IMR-90 (cell line): ENCODE measurements around the gene KRT76. TPM values are rescaled to one million over a fixed set of nuclear protein-coding genes. Genes with fewer than 3 reads are reported as not detected.

Source experiments
- ATAC-seq: fragments of 200-7000 bp; cut with Tn5 transposase; 2 replicates; pipeline ENCODE4 v1.9.1; 2020; ENCODE audit warnings: low read depth, mild to moderate bottlenecking, moderate library complexity
- BruUV-seq: library from RNA; stranded (reverse); fragments of 400-500 nt; replicated peaks from 2 replicates; lab custom pipeline; 2021; lab: Mats Ljungman, UMichigan
- CTCF ChIA-PET: fragments of 300-600 bp; formaldehyde crosslinking; extraction: SDS; loops from one replicate; lab custom pipeline; 2021; ENCODE audit warnings: antibody characterized with exemption; lab: Yijun Ruan, JAX
- POLR2A ChIA-PET: fragments of 300-600 bp; sonication (Branson Sonifier 250); formaldehyde crosslinking; loops from one replicate; lab custom pipeline; 2022; ENCODE audit warnings: antibody characterized with exemption; ENCODE audit not compliant: unreplicated experiment; lab: Charles Lee
- DNase-seq: peaks from one replicate; pipeline ENCODE4 v3.0.0; 2013
- H2AFZ ChIP-seq: replicated peaks from 2 replicates; pipeline ENCODE3; 2013; ENCODE audit warnings: low read length, mild to moderate bottlenecking; ENCODE audit not compliant: poor library complexity
- H2AK5ac ChIP-seq: 2 replicates; pipeline ENCODE4 v1.6.1; 2013; ENCODE audit warnings: low read depth, low read length, inconsistent platforms
- H2AK9ac ChIP-seq: replicated peaks from 2 replicates; pipeline ENCODE3; 2013; ENCODE audit warnings: mild to moderate bottlenecking, low read depth, low read length, moderate library complexity; ENCODE audit not compliant: poor library complexity
- H2BK120ac ChIP-seq: 2 replicates; pipeline ENCODE4 v1.6.1; 2013; ENCODE audit warnings: low read depth, low read length, inconsistent platforms
- H2BK15ac ChIP-seq: 3 replicates; pipeline ENCODE4 v1.6.1; 2013; ENCODE audit warnings: low read depth, low read length, inconsistent platforms
- H2BK20ac ChIP-seq: 2 replicates; pipeline ENCODE4 v1.6.1; 2013; ENCODE audit warnings: low read depth, mild to moderate bottlenecking, inconsistent platforms, low read length, moderate library complexity
- H2BK5ac ChIP-seq: 2 replicates; pipeline ENCODE4 v1.6.1; 2013; ENCODE audit warnings: mild to moderate bottlenecking, low read depth, low read length, inconsistent platforms; ENCODE audit not compliant: poor library complexity, severe bottlenecking
- H3K14ac ChIP-seq: replicated peaks from 2 replicates; pipeline ENCODE4 v1.6.1; 2013; ENCODE audit warnings: low read depth, low read length, inconsistent platforms
- H3K18ac ChIP-seq: 2 replicates; pipeline ENCODE4 v1.6.1; 2013; ENCODE audit warnings: low read depth, low read length, control low read depth
- H3K23ac ChIP-seq: 2 replicates; pipeline ENCODE4 v1.6.1; 2013; ENCODE audit warnings: low read depth, low read length, inconsistent platforms
- H3K27ac ChIP-seq: 2 replicates; pipeline ENCODE4 v1.5.1; 2013; ENCODE audit warnings: mild to moderate bottlenecking, control low read depth, low read length; ENCODE audit not compliant: insufficient read depth
- H3K27me3 ChIP-seq: 2 replicates; pipeline ENCODE4 v1.6.1; 2013; ENCODE audit warnings: low read length; ENCODE audit not compliant: control insufficient read depth, insufficient read depth
- H3K36me3 ChIP-seq: 2 replicates; pipeline ENCODE4 v1.6.1; 2013; ENCODE audit warnings: low read length, mixed read lengths; ENCODE audit not compliant: control insufficient read depth, insufficient read depth
- H3K4ac ChIP-seq: 2 replicates; pipeline ENCODE4 v1.6.1; 2013; ENCODE audit warnings: low read depth, low read length, inconsistent platforms
- H3K4me1 ChIP-seq: 2 replicates; pipeline ENCODE4 v1.6.1; 2013; ENCODE audit warnings: low read length, mixed read lengths; ENCODE audit not compliant: control insufficient read depth, insufficient read depth
- H3K4me2 ChIP-seq: 2 replicates; pipeline ENCODE4 v1.6.1; 2013; ENCODE audit warnings: low read depth, mild to moderate bottlenecking, control low read depth, low read length, moderate library complexity
- H3K4me3 ChIP-seq: 2 replicates; pipeline ENCODE4 v1.5.1; 2013; ENCODE audit warnings: low read depth, mild to moderate bottlenecking, control low read depth, low read length, moderate library complexity; ENCODE audit not compliant: insufficient read depth
- H3K56ac ChIP-seq: 2 replicates; pipeline ENCODE4 v1.6.1; 2013; ENCODE audit warnings: low read length, inconsistent platforms; ENCODE audit not compliant: insufficient read depth; ENCODE audit errors: extremely low read depth
- H3K79me1 ChIP-seq, 2 experiments: 2 replicates each; pipeline ENCODE4 v1.6.1; 2013; ENCODE audit warnings: low read length in 2 of 2, inconsistent platforms in 1 of 2, low read depth in 1 of 2
- H3K9ac ChIP-seq: 2 replicates; pipeline ENCODE4 v1.6.1; 2013; ENCODE audit warnings: low read depth, low read length, control low read depth
- H3K9me1 ChIP-seq: 2 replicates; pipeline ENCODE4 v1.6.1; 2013; ENCODE audit warnings: low read length, inconsistent platforms; ENCODE audit not compliant: insufficient read depth
- H3K9me3 ChIP-seq: 2 replicates; pipeline ENCODE4 v1.6.1; 2013; ENCODE audit warnings: low read length; ENCODE audit not compliant: control insufficient read depth, insufficient read depth
- H4K20me1 ChIP-seq: 2 replicates; pipeline ENCODE4 v1.6.1; 2013; ENCODE audit warnings: low read length, inconsistent platforms; ENCODE audit not compliant: insufficient read depth
- H4K5ac ChIP-seq: 2 replicates; pipeline ENCODE4 v1.6.1; 2013; ENCODE audit warnings: mild to moderate bottlenecking, low read depth, low read length, control low read depth
- H4K8ac ChIP-seq, 2 experiments: 2 replicates each; pipeline ENCODE4 v1.6.1; 2013; ENCODE audit warnings: low read depth in 2 of 2, low read length in 2 of 2, control low read depth in 1 of 2, inconsistent platforms in 1 of 2
- H4K91ac ChIP-seq: 2 replicates; pipeline ENCODE4 v1.6.1; 2013; ENCODE audit warnings: low read depth, low read length, inconsistent platforms; ENCODE audit not compliant: insufficient read depth
- CEBPB ChIP-seq: IDR thresholded peaks from 2 replicates; pipeline ENCODE4 v1.6.1; 2012; ENCODE audit warnings: low read depth, low read length, improper control_type of control experiment
- CHD1 ChIP-seq: IDR thresholded peaks from 2 replicates; pipeline ENCODE4 v1.6.1; 2012; ENCODE audit warnings: low read depth, low read length, improper control_type of control experiment
- MAFK ChIP-seq: IDR thresholded peaks from 2 replicates; pipeline ENCODE4 v1.6.1; 2012; ENCODE audit warnings: low read depth, low read length, improper control_type of control experiment
- MAZ ChIP-seq: IDR thresholded peaks from 2 replicates; pipeline ENCODE4 v1.6.1; 2012; ENCODE audit warnings: low read depth, mild to moderate bottlenecking, low read length, improper control_type of control experiment, moderate library complexity, borderline replicate concordance
- NFE2L2 ChIP-seq: fragments of 150-350 bp; IDR thresholded peaks from 2 replicates; pipeline ENCODE4 v1.6.1; 2016; ENCODE audit warnings: low read depth, mild to moderate bottlenecking, low read length
- RAD21 ChIP-seq: IDR thresholded peaks from 2 replicates; pipeline ENCODE4 v1.6.1; 2012; ENCODE audit warnings: low read length, improper control_type of control experiment
- RCOR1 ChIP-seq: IDR thresholded peaks from 2 replicates; pipeline ENCODE4 v1.6.1; 2012; ENCODE audit warnings: mild to moderate bottlenecking, low read length, improper control_type of control experiment; ENCODE audit not compliant: insufficient replicate concordance
- RFX5 ChIP-seq: IDR thresholded peaks from 2 replicates; pipeline ENCODE4 v1.8.0; 2012; ENCODE audit warnings: low read depth, mild to moderate bottlenecking, low read length, moderate library complexity
- SMC3 ChIP-seq: fragments of 150-350 bp; IDR thresholded peaks from 2 replicates; pipeline ENCODE4 v1.6.1; 2016; ENCODE audit warnings: low read depth, mild to moderate bottlenecking, antibody characterized with exemption, low read length, moderate library complexity
- dilution Hi-C: fragments of 300-500 bp; cut with HindIII; formaldehyde crosslinking; loops from one replicate; pipeline ENCODE4 v1.14.3; 2018; ENCODE audit warnings: low sequenced_read_pairs; ENCODE audit not compliant: unreplicated experiment
- in situ Hi-C: fragments of 300-500 bp; cut with MboI; formaldehyde crosslinking; loops from 3 replicates; pipeline ENCODE4 v1.14.3; 2019; ENCODE audit warnings: low sequenced_read_pairs, inconsistent platforms, mixed read lengths
- intact Hi-C: fragments of 100-400 bp; cut with micrococcal nuclease; formaldehyde crosslinking; loops from 2 replicates; pipeline ENCODE4 v1.10.0; 2022
- polyA plus RNA-seq, 3 experiments: library from polyadenylated mRNA; depleted of rRNA; stranded (reverse); fragments of >200 nt; gene quantifications; 2 replicates each; pipeline ENCODE4 v1.2.3, GENCODE V29; 2012; ENCODE audit warnings: low replicate concordance in 1 of 3
- total RNA-seq: library from RNA; depleted of rRNA; stranded (reverse); fragments of >200 nt; gene quantifications from 2 replicates; pipeline ENCODE4 v1.2.3, GENCODE V29; 2012

The KRT76 gene
- total and polyA plus RNA-seq, 2 of the 4 experiments (the other 2 are of a cell fraction): not detected

DNA sequence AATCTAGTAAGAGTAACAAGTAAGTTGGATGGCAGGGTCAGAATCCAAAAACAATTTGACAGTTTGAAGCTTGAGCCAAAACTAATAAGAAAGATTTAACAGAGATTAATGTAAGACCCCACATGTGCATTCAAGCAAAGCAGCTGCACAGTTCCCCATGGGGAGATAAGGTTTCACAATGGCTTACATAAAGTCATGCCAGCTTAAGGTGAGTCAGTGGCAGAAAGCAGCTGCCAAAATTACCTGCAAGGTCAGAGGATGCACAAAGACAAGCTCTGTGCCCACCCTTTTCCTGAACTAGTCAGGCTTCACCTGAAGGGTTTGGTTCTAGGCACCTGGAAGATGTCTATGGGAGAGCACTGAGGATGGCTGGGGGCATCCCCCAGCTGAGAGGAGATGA, 37.2 kb downstream of the KRT76 start:
- intact Hi-C loops (no loop called here), dilution Hi-C loops (no loop called here), in situ Hi-C loops (no loop called here)
- no peak for DNase-seq
- H3K4me3 ChIP-seq: no peak overlapping the region
- no peak overlapping the region for H3K18ac ChIP-seq
- H2BK20ac ChIP-seq: no peak overlapping the region
- H3K36me3 ChIP-seq: no peaks in the 10 kb centered on the region
- ATAC-seq: no peak
- no peak overlapping the region for H4K5ac ChIP-seq
- H3K9ac ChIP-seq: no peak overlapping the region
- no peaks in the 10 kb centered on the region for H3K9me3 ChIP-seq
- H2AFZ ChIP-seq: no peak overlapping the region
- no peak overlapping the region for H2BK120ac ChIP-seq
- ChIA-PET POLR2A (no interaction called here), CTCF (no interaction called here)
- H3K79me1 ChIP-seq: no peaks in the 10 kb centered on the region
- H2AK9ac ChIP-seq: no peak overlapping the region
- no peaks in the 10 kb centered on the region for H3K4me1 ChIP-seq
- no peak overlapping the region for H3K27ac ChIP-seq
- no peak overlapping the region for H3K14ac ChIP-seq
- H3K9me1 ChIP-seq: no peaks in the 10 kb centered on the region
- no peaks in the 10 kb centered on the region for H3K27me3 ChIP-seq
- H3K4ac ChIP-seq: no peak overlapping the region
- no peak overlapping the region for H4K91ac ChIP-seq
- no peaks in the 10 kb centered on the region for H4K20me1 ChIP-seq
- H3K56ac ChIP-seq: no peak overlapping the region
- no peak overlapping the region for H3K4me2 ChIP-seq
- no TSS peak for BruUV-seq
- H4K8ac ChIP-seq: no peak overlapping the region
- H2BK15ac ChIP-seq: no peak overlapping the region
- H3K23ac ChIP-seq: no peak overlapping the region
- TF ChIP-seq SMC3 (no peak), MAZ (no peak), RAD21 (no peak), CHD1 (no peak), NFE2L2 (no peak), RFX5 (no peak), MAFK (no peak), CEBPB (no peak), RCOR1 (no peak)
- no peak overlapping the region for H2AK5ac ChIP-seq
- no peak overlapping the region for H2BK5ac ChIP-seq
